ENCODE results near the gene RBM3. TPM values are rescaled to one million over a fixed set of nuclear protein-coding genes. Genes with fewer than 3 reads are reported as not detected.
"Not testable (repeated sequence)": the region's sequence is repeated elsewhere in the genome, so short reads cannot be mapped to it uniquely, and the experiment has no call there.

Gene RBM3
- total RNA-seq (ENCODE audit: low replicate concordance) = 101 and 130 TPM in 2 replicates

DNA sequence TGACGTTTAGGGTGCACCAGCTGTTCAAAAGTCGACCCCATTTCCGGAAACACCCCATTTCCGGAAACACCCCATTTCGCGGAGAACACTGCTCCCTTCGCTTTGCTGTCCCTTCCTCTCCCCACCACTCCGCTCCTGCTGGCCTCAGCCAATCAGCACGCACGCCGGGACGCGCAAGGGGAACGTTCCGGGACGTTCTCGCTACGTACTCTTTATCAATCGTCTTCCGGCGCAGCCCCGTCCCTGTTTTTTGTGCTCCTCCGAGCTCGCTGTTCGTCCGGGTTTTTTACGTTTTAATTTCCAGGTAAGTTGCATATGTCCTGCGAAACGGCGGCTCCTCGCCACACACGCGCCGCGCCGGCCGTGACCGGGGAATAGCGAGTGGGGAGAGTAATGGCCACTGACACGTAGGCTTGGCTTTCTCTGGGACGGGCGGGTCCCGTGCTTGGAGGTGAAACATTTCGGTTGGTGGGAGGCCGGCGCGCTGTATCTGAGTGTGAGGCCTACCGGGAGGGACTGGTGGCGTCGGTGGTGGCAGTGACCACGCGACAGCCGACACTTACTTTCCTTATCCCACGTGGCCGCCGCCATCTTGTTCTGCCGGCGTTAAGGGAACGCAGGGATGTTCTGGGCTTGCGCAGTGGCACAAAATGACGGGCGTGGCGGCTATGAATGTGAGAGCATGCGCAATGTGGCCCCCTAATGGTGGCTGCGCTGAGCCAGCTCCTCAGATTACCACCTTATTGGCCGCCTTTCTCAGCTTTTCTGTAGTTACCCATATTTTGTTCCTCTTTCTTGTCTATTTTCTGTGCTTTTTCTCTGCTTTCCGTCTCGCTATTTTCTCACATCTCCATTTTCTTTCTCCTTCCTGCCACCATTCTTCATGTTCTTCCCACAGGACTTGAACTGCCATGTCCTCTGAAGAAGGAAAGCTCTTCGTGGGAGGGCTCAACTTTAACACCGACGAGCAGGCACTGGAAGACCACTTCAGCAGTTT lies at the start of gene RBM3:
TSS of gene RBM3 (plus strand) at position 215 of the 997 bp plus-strand sequence. CDS start at position 912, 697 bp downstream.
- TF ChIP-seq EZH2 (IDR thresholded peaks at IDR 0.05) (no peak), EZH2phosphoT487 (IDR thresholded peaks at IDR 0.05) (no peak)
- TF ChIP-seq, protein P1, sequence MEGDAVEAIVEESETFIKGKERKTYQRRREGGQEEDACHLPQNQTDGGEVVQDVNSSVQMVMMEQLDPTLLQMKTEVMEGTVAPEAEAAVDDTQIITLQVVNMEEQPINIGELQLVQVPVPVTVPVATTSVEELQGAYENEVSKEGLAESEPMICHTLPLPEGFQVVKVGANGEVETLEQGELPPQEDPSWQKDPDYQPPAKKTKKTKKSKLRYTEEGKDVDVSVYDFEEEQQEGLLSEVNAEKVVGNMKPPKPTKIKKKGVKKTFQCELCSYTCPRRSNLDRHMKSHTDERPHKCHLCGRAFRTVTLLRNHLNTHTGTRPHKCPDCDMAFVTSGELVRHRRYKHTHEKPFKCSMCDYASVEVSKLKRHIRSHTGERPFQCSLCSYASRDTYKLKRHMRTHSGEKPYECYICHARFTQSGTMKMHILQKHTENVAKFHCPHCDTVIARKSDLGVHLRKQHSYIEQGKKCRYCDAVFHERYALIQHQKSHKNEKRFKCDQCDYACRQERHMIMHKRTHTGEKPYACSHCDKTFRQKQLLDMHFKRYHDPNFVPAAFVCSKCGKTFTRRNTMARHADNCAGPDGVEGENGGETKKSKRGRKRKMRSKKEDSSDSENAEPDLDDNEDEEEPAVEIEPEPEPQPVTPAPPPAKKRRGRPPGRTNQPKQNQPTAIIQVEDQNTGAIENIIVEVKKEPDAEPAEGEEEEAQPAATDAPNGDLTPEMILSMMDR (IDR thresholded peaks at IDR 0.05) = peak; percentile 47
- peaks cover 28% of the 10 kb centered on the region for H3F3A ChIP-seq (ENCODE audit: low read depth)
- DNase-seq (ENCODE audit: low spot score) = peak; percentile 91
- H3K4me2 ChIP-seq = peak within 1 kb of the TSS; percentile 90
- Mint-ChIP-seq H3K27ac (peak within 1 kb of the TSS; percentile 97), H3K4me3 (peak within 1 kb of the TSS; percentile 90), H3K4me1 (no peaks in the 10 kb centered on the region), H3K27me3 (ENCODE audit: insufficient read depth, low read depth) (peaks cover 3% of the 10 kb centered on the region), H3K9me3 (peaks cover 11% of the 10 kb centered on the region), H3K36me3 (peaks cover 9% of the 10 kb centered on the region)
- no peaks in the 10 kb centered on the region for H3K27me3 ChIP-seq
- peak within 1 kb of the TSS; percentile 62 for H3K4me3 ChIP-seq
- H3K79me2 ChIP-seq (ENCODE audit: low read depth) = peaks cover 27% of the 10 kb centered on the region
- H3K9ac ChIP-seq = peak within 1 kb of the TSS; percentile 79
- peak within 1 kb of the TSS; percentile 46 for H2AFZ ChIP-seq (replicated peaks)
- no peaks in the 10 kb centered on the region for H3K9me3 ChIP-seq (ENCODE audit: low read depth)
- H3K27ac ChIP-seq = peak within 1 kb of the TSS; percentile 91
- H3K36me3 ChIP-seq = peaks cover 11% of the 10 kb centered on the region
- no peaks in the 10 kb centered on the region for H3K4me1 ChIP-seq
- H4K20me1 ChIP-seq (ENCODE audit: low read depth) = no peaks in the 10 kb centered on the region

DNA sequence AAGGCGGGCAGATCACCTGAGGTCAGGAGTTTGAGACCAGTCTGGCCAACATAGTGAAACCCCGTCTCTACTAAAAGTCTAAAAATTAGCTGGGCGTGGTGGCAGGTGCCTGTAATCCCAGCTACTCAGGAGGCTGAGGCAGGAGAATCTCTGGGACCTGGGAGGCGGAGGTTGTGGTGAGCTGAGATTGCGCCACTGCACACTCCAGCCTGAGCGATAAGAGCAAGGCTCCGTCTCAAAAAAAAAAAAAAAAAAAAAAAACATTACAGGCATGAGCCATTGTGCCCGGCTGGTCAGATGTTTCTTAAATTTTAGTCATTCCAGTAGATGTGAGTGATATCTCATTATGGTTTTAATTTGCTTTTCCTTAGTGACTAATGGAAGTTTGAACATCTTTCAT lies 48.4 kb upstream of the RBM3 start:
- Mint-ChIP-seq H3K9me3 (peaks cover 11% of the 10 kb centered on the region), H3K36me3 (peaks cover 17% of the 10 kb centered on the region)
- not testable (repeated sequence) for DNase-seq (ENCODE audit: low spot score); H3K9me3 ChIP-seq (ENCODE audit: low read depth); H3K9ac ChIP-seq; H3F3A ChIP-seq (ENCODE audit: low read depth); H3K27me3 Mint-ChIP-seq (ENCODE audit: insufficient read depth, low read depth); H3K27ac Mint-ChIP-seq; H4K20me1 ChIP-seq (ENCODE audit: low read depth); H3K4me1 ChIP-seq; H2AFZ ChIP-seq (replicated peaks); H3K4me3 ChIP-seq; H3K4me1 Mint-ChIP-seq; H3K27ac ChIP-seq; H3K36me3 ChIP-seq; H3K27me3 ChIP-seq; H3K4me2 ChIP-seq; H3K4me3 Mint-ChIP-seq
- H3K79me2 ChIP-seq (ENCODE audit: low read depth) = peaks cover 32% of the 10 kb centered on the region

DNA sequence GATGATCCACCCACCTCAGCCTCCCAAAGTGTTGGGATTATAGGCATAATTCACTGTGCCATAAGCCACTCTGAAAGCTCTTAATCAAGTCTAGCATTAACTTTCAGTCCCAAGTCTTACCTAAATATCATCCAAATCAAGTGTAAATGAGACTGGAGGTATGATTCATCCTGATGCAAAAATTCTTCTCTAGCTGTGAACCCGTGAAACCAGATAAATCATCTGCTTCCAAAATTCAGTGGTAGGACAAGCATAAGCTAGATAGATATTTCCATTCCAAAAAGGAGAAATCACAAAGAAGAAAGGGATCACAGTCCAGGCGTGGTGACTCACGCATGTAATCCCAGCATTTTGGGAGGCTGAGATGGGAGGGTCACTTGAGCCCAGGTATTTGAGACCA lies 43.5 kb upstream of the RBM3 start:
- Mint-ChIP-seq H3K4me3 (no peak overlapping the region), H3K27me3 (ENCODE audit: insufficient read depth, low read depth) (peaks cover 6% of the 10 kb centered on the region), H3K36me3 (peaks cover 13% of the 10 kb centered on the region), H3K27ac (no peak overlapping the region), H3K9me3 (peaks cover 12% of the 10 kb centered on the region), H3K4me1 (no peaks in the 10 kb centered on the region)
- DNase-seq (ENCODE audit: low spot score) = no peak
- Histone ChIP-seq H3K27me3 (no peaks in the 10 kb centered on the region), H3K4me3 (no peak overlapping the region), H3K27ac (no peak overlapping the region), H3K9ac (no peak overlapping the region), H2AFZ (replicated peaks) (no peak overlapping the region), H3K36me3 (no peaks in the 10 kb centered on the region), H3K4me1 (no peaks in the 10 kb centered on the region), H4K20me1 (ENCODE audit: low read depth) (no peaks in the 10 kb centered on the region), H3K9me3 (ENCODE audit: low read depth) (no peaks in the 10 kb centered on the region), H3F3A (ENCODE audit: low read depth) (no peaks in the 10 kb centered on the region), H3K79me2 (ENCODE audit: low read depth) (no peaks in the 10 kb centered on the region), H3K4me2 (no peak overlapping the region)
- TF ChIP-seq EZH2 (IDR thresholded peaks at IDR 0.05) (no peak), EZH2phosphoT487 (IDR thresholded peaks at IDR 0.05) (no peak)
- TF ChIP-seq, protein P1 (IDR thresholded peaks at IDR 0.05) = no peak

Data from neural progenitor cell (in vitro differentiated cells).